GM23248 (cell line): Measurements from ENCODE around the gene AKR1C1. TPM values are rescaled to one million over a fixed set of nuclear protein-coding genes. Genes with fewer than 3 reads are reported as not detected.
A peak's percentile ranks its signal among the peaks of the same experiment; 100 is the strongest.
"Not testable (repeated sequence)": the region's sequence is repeated elsewhere in the genome, so short reads cannot be mapped to it uniquely, and the experiment has no call there.

Source experiments
- DNase-seq: peaks from one replicate; pipeline ENCODE4 v3.0.0-alpha.2; 2015
- H2AFZ ChIP-seq: fragments of 200-600 bp; sonication (generic); 2 replicates; pipeline ENCODE4 v1.6.1; 2016; ENCODE audit warnings: antibody characterized with exemption
- H3F3A ChIP-seq: fragments of 200-600 bp; sonication (generic); 2 replicates; pipeline ENCODE4 v1.6.1; 2016; ENCODE audit warnings: mild to moderate bottlenecking, antibody characterized with exemption, mixed run types; ENCODE audit not compliant: insufficient read depth
- H3K27ac ChIP-seq: fragments of 200-600 bp; sonication (generic); 2 replicates; pipeline ENCODE4 v1.5.1; 2016; ENCODE audit warnings: mild to moderate bottlenecking
- H3K27me3 ChIP-seq: fragments of 200-600 bp; sonication (generic); replicated peaks from 2 replicates; pipeline ENCODE4 v1.6.1; 2016; ENCODE audit warnings: mild to moderate bottlenecking; ENCODE audit not compliant: insufficient read depth
- H3K36me3 ChIP-seq: fragments of 200-600 bp; sonication (generic); 2 replicates; pipeline ENCODE4 v1.6.1; 2016; ENCODE audit warnings: low read depth, mild to moderate bottlenecking
- H3K4me1 ChIP-seq: fragments of 200-600 bp; sonication (generic); 2 replicates; pipeline ENCODE4 v1.6.1; 2016; ENCODE audit warnings: mild to moderate bottlenecking; ENCODE audit not compliant: insufficient read depth
- H3K4me2 ChIP-seq: fragments of 200-600 bp; sonication (generic); one replicate; pipeline ENCODE4 v1.6.1; 2016; ENCODE audit warnings: mild to moderate bottlenecking; ENCODE audit not compliant: unreplicated experiment
- H3K4me3 ChIP-seq: fragments of 200-600 bp; sonication (generic); 2 replicates; pipeline ENCODE4 v1.5.1; 2016; ENCODE audit warnings: mild to moderate bottlenecking
- H3K79me2 ChIP-seq: fragments of 200-600 bp; sonication (generic); 2 replicates; pipeline ENCODE4 v1.6.1; 2016; ENCODE audit warnings: mild to moderate bottlenecking; ENCODE audit not compliant: insufficient read depth
- H3K9ac ChIP-seq: fragments of 200-600 bp; sonication (generic); 2 replicates; pipeline ENCODE4 v1.6.1; 2016; ENCODE audit warnings: mild to moderate bottlenecking
- H3K9me2 ChIP-seq: fragments of 200-600 bp; sonication (generic); 2 replicates; pipeline ENCODE4 v1.6.1; 2016; ENCODE audit warnings: mixed run types, mild to moderate bottlenecking, moderate library complexity; ENCODE audit not compliant: insufficient read depth
- H3K9me3 ChIP-seq: fragments of 200-600 bp; sonication (generic); one replicate; pipeline ENCODE4 v1.6.1; 2017; ENCODE audit warnings: low read depth
- H4K20me1 ChIP-seq: fragments of 200-600 bp; sonication (generic); 2 replicates; pipeline ENCODE4 v1.6.0; 2016; ENCODE audit not compliant: insufficient read depth
- WGBS, 2 experiments: methylation state at CpG; one replicate each; pipeline ENCODE4 v1.1.6; 2015 to 2017; ENCODE audit warnings: low lambda C conversion rate in 2 of 2, low coverage in 1 of 2; ENCODE audit errors: missing lambda C conversion rate in 2 of 2; 5-methylcytosine and 5-hydroxymethylcytosine counted together
- in situ Hi-C: fragments of 300-500 bp; cut with MboI; formaldehyde crosslinking; loops from 2 replicates; pipeline ENCODE4 v1.15.0; 2020
- polyA plus RNA-seq: library from polyadenylated mRNA; unstranded; fragments of >200 nt; fragmentation: Nextera tagmentation; extraction: Ambion mirVana; gene quantifications from 2 replicates; pipeline ENCODE4 v1.2.1, GENCODE V29; 2016
- total RNA-seq: library from RNA; depleted of rRNA; stranded (reverse); fragments of >200 nt; shearing (Covaris generic); gene quantifications from 2 replicates; pipeline ENCODE4 v1.2.3, GENCODE V29; 2014

Gene AKR1C1
- total and polyA plus RNA-seq, 2 experiments from 2014 or later: 39.4 to 44.5 TPM

DNA sequence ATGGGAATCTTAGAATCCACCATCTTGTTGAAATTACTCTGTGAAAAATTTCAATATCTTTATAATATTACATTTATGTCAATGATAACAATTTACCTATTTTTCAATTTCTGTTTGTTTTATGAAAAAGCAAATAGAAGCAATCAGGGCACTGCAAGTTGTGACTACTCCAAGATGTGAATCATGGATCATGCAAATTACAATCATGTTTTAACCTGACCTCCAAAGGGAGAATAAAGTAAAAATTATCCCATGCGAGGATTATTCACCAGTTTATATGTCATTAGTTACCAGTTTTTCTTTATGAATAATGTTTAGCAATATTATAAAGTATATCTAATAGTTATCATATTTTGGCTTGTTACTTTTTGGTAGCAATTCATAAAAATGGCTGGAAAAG is 907 bp upstream of the AKR1C1 start:
- H2AFZ ChIP-seq, H3K36me3 ChIP-seq, H3K79me2 ChIP-seq, H3K9me2 ChIP-seq, H4K20me1 ChIP-seq, H3F3A ChIP-seq, DNase-seq, H3K9me3 ChIP-seq, H3K27me3 ChIP-seq, in situ Hi-C loops: not testable (repeated sequence)
- peak overlapping the region; percentile 87 for H3K27ac ChIP-seq
- WGBS, 2 experiments: 27 to 35% methylated on average over 1 of the region's 1 CpG
- H3K4me3 ChIP-seq: peak overlapping the region; percentile 65; the same call in 1 of the 2 replicates
- H3K4me2 ChIP-seq: peak overlapping the region; percentile 86
- peaks cover 16% of the 10 kb centered on the region for H3K4me1 ChIP-seq
- peak overlapping the region; percentile 79 for H3K9ac ChIP-seq

DNA sequence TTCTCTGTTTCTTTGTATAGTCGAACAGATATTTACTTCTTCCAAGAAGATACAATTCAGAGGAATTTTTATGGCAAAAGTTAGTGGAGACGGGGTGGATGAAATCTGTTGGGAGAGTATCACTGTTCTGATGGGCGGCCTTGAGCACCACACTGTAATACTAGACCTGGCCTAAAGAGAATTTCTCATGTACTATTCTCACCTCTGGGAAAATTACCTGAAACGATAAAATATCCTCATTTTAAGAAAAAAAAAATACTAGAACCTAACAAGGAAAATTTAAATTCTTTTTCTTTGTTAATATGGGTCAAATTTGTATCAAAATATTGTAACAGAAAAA is 570 bp downstream of the AKR1C1 start:
- H4K20me1 ChIP-seq, H3K36me3 ChIP-seq, H3F3A ChIP-seq, DNase-seq, H3K79me2 ChIP-seq, H3K9me3 ChIP-seq, H3K27me3 ChIP-seq, in situ Hi-C loops, H3K9me2 ChIP-seq: not testable (repeated sequence)
- Histone ChIP-seq H3K9ac (peak overlapping the region; percentile 79), H3K4me1 (peaks cover 16% of the 10 kb centered on the region), H3K4me2 (peak overlapping the region; percentile 86), H3K27ac (peak overlapping the region; percentile 87), H3K4me3 (peak overlapping the region; percentile 65), H2AFZ (peak overlapping the region; percentile 76)
- 2 to 10% methylated on average over 3 to 4 of the region's 4 CpGs for WGBS, 2 experiments

DNA sequence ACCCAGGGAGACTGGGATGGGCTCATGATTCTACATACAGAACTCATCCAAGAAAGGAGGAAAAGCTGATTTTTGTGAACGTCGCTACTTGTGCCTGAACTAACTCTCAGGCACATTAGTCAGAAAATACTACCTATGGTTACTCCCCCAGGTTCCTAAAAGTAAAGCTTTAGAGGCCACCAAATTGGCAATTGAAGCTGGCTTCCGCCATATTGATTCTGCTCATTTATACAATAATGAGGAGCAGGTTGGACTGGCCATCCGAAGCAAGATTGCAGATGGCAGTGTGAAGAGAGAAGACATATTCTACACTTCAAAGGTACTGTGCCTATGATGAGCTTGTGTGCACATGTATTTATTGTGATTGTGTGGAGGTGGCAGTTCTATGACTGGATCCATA is 2.5 kb downstream of the AKR1C1 start:
- H4K20me1 ChIP-seq, H3K4me3 ChIP-seq, H3K9me3 ChIP-seq, H3K36me3 ChIP-seq, H3F3A ChIP-seq, H3K9me2 ChIP-seq, H3K4me2 ChIP-seq, H3K27me3 ChIP-seq, DNase-seq, H3K9ac ChIP-seq, H3K79me2 ChIP-seq, H2AFZ ChIP-seq, in situ Hi-C loops, H3K27ac ChIP-seq: not testable (repeated sequence)
- peaks cover 16% of the 10 kb centered on the region for H3K4me1 ChIP-seq
- WGBS, 2 experiments: 89 to 92% methylated on average over 4 of the region's 4 CpGs

DNA sequence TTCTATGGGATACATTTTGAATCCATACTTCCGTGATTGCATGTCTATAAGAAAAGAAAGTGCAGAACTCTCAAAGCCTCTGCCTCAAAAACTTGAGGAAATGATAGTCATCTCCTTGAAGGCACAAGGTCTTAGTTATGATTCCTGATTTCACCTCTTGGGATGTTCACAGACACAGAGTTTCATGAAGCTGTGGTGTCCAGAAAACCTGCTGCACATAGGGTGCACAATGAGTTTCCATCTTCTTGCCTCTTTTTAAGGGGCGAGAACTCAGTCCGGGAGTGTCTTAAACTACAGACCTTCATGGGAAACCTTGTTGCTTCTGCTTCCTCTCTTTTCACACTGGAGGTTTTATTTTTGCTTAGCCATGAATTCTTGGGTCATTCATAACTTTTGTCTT is 4.0 kb downstream of the AKR1C1 start:
- peaks cover 16% of the 10 kb centered on the region for H3K4me1 ChIP-seq
- in situ Hi-C loops, H3K4me2 ChIP-seq, DNase-seq, H3K9me2 ChIP-seq, H3K79me2 ChIP-seq, H3K27me3 ChIP-seq, H3K9me3 ChIP-seq, H3K4me3 ChIP-seq, H4K20me1 ChIP-seq, H2AFZ ChIP-seq, H3K9ac ChIP-seq, H3F3A ChIP-seq, H3K36me3 ChIP-seq, H3K27ac ChIP-seq: not testable (repeated sequence)
- 98 to 99% methylated on average over 3 of the region's 3 CpGs for WGBS, 2 experiments

DNA sequence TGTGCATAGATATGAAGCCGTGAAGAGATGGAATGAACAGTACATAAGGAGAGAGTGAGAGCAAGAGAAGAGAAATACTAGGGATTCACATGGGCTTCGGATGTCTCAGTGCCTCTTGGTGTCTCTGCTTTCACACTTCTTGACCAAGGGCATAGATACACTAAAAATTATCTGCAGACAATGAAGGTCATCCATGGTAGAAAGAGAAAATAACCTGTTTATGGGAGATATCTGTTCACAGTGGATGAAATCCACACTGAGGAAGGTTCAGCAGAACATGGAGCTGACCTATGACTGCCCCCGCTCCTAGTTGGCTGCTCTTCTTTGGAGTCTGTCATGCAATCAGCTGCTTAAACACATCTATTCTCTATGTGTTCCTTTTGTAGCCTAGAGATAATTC is 6.1 kb downstream of the AKR1C1 start:
- H3K79me2 ChIP-seq, H3K27me3 ChIP-seq, in situ Hi-C loops, H4K20me1 ChIP-seq, H3K9me3 ChIP-seq, H3K9ac ChIP-seq, H3K9me2 ChIP-seq, H3K4me2 ChIP-seq, H2AFZ ChIP-seq, H3F3A ChIP-seq, DNase-seq, H3K4me1 ChIP-seq, H3K4me3 ChIP-seq, H3K27ac ChIP-seq, H3K36me3 ChIP-seq: not testable (repeated sequence)
- WGBS, 2 experiments: 74 to 88% methylated on average over 3 of the region's 3 CpGs

DNA sequence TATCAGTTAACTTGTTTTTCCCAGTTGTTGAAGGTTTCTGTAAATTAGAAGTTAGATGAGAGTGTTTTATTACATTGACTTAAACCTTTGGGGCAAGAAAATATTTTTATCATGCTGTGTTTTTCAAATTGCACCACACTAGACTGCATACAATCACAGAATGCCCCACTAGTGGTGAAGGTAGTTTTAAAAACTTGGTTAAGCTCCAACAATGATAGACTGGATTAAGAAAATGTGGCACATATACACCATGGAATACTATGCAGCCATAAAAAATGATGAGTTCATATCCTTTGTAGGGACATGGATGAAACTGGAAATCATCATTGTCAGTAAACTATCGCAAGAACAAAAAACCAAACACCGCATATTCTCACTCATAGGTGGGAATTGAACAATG is 7.1 kb downstream of the AKR1C1 start:
- 96% methylated on average over 2 of the region's 2 CpGs for WGBS, 2 experiments
- H3K27ac ChIP-seq, H3K9me3 ChIP-seq, H3K27me3 ChIP-seq, H3K4me3 ChIP-seq, H3K79me2 ChIP-seq, in situ Hi-C loops, H3F3A ChIP-seq, H4K20me1 ChIP-seq, H3K4me1 ChIP-seq, DNase-seq, H3K4me2 ChIP-seq, H3K9me2 ChIP-seq, H3K9ac ChIP-seq, H2AFZ ChIP-seq: not testable (repeated sequence)
- H3K36me3 ChIP-seq: peaks cover 12% of the 10 kb centered on the region; the same call in 1 of the 2 replicates

DNA sequence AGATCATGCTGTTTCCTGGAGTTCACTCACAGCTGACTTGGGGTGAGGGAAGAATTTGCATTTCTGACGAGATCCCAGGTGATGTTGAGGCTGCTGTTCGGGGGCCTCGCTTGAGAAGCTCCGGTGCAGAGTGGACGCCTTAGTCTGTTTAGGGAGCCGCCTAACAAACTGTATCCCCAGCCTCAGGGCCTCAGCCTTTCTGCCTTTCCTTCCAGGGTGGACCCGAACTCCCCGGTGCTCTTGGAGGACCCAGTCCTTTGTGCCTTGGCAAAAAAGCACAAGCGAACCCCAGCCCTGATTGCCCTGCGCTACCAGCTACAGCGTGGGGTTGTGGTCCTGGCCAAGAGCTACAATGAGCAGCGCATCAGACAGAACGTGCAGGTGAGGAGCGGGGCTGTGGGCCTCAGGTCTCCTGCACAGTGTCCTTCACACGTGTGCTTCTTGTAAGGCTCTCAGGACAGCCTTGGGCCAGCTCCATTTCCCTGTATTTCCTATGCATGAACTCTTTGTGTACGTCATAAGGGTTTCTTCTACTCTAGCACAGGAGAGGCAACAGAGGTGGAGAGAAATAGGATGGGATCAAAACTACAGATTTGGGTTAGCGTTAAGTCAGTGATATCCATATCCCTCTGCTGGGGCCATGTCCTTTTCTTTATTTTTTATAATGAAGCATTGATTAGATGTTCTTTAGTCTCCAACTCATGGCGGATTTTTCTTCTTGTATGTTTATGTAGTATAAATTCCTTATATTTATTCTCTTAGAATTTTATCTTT is 9.3 kb downstream of the AKR1C1 start:
- H3K27me3 ChIP-seq, H4K20me1 ChIP-seq, H2AFZ ChIP-seq, in situ Hi-C loops, H3K4me3 ChIP-seq, H3K4me1 ChIP-seq, H3K79me2 ChIP-seq, H3K9ac ChIP-seq, H3K9me3 ChIP-seq, H3F3A ChIP-seq, DNase-seq, H3K4me2 ChIP-seq, H3K27ac ChIP-seq, H3K9me2 ChIP-seq: not testable (repeated sequence)
- WGBS, 2 experiments: 91 to 98% methylated on average over 8 to 11 of the region's 18 CpGs
- peaks cover 13% of the 10 kb centered on the region; the same call in 1 of the 2 replicates for H3K36me3 ChIP-seq

DNA sequence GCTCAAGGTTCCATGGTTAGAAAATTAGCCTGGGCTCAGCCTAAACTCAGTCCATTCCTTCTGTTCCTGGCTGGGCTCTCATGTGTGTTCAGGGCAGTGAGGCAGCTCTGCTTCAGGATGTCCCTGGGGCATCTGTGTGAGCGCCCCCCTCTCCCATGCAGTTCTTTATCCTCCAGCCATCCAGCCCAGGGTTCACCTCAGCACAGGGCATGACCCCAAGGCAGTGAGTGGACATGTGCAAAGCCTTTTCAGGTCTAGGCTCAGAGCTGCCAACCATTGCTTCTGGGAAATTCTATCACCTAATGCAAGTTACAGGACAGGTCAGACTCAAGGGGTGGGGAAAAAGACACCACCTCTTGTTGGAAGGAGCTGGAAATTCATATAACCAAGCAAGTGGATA is 10.1 kb downstream of the AKR1C1 start:
- H3K27ac ChIP-seq, H3K9ac ChIP-seq, H3K4me1 ChIP-seq, H3F3A ChIP-seq, H3K27me3 ChIP-seq, H3K79me2 ChIP-seq, H3K4me2 ChIP-seq, H3K9me2 ChIP-seq, H2AFZ ChIP-seq, H3K4me3 ChIP-seq, H4K20me1 ChIP-seq, DNase-seq, in situ Hi-C loops, H3K9me3 ChIP-seq: not testable (repeated sequence)
- 89 to 92% methylated on average over 1 of the region's 1 CpG for WGBS, 2 experiments
- H3K36me3 ChIP-seq: peaks cover 13% of the 10 kb centered on the region; the same call in 1 of the 2 replicates
